Gastrocnemius medialis (tissue), 4 donors: ENCODE data around the gene TPT1. TPM values are rescaled to one million over a fixed set of nuclear protein-coding genes. Genes with fewer than 3 reads are reported as not detected.

ENCODE experiments used
- ATAC-seq, 2 donors: fragments of 150-250 bp; one replicate each; pipeline ENCODE4 v1.9.1; 2016
- DNase-seq, 2 donors: peaks; one replicate each; pipeline ENCODE4 v3.0.0-alpha.2; 2019
- H3K27ac ChIP-seq, 4 donors: fragments of 200-600 bp; sonication (generic); 1 replicate in 1 of 4; 2 replicates in 3 of 4; pipeline ENCODE4 v1.5.1; 2016 to 2018; ENCODE audit warnings: mild to moderate bottlenecking in 2 of 4, moderate library complexity in 1 of 4
- H3K27me3 ChIP-seq, 3 donors: fragments of 200-600 bp; sonication (generic) in 2 of 3; 1 replicate in 1 of 3; 2 replicates in 2 of 3; pipeline versions ENCODE4 v1.5.1 to v1.6.0; 2016 to 2019; ENCODE audit warnings: mild to moderate bottlenecking in 1 of 3, moderate library complexity in 1 of 3
- H3K36me3 ChIP-seq, 2 donors: fragments of 200-600 bp; sonication (generic) in 1 of 2; one replicate each; pipeline ENCODE4 v1.5.1; 2017 to 2018
- H3K4me1 ChIP-seq, 2 donors: fragments of 200-600 bp; sonication (generic) in 1 of 2; one replicate each; pipeline ENCODE4 v1.5.1; 2016 to 2017; ENCODE audit warnings: mild to moderate bottlenecking in 2 of 2
- H3K4me3 ChIP-seq, 4 donors: fragments of 200-600 bp; sonication (generic) in 3 of 4; 1 replicate in 1 of 4; 2 replicates in 3 of 4; pipeline ENCODE4 v1.5.1; 2016 to 2019; ENCODE audit warnings: mild to moderate bottlenecking in 2 of 4
- H3K9me3 ChIP-seq, 3 donors: fragments of 200-600 bp; sonication (generic) in 2 of 3; 1 replicate in 1 of 3; 2 replicates in 2 of 3; pipeline ENCODE4 v1.5.1; 2016 to 2019
- POLR2A ChIP-seq, 2 donors: fragments of 450-650 bp; IDR thresholded peaks; one replicate each; pipeline ENCODE4 v1.6.1; 2017; ENCODE audit warnings: antibody characterized with exemption in 2 of 2, mild to moderate bottlenecking in 2 of 2, moderate library complexity in 2 of 2
- in situ Hi-C, 4 donors: fragments of 200-750 bp; cut with MboI; loops; one replicate each; pipeline versions ENCODE4 v1.15.0 to v1.8.0; 2017; ENCODE audit warnings: low sequenced_read_pairs in 4 of 4
- intact Hi-C: fragments of 100-400 bp; cut with DNase I; formaldehyde crosslinking; loops from one replicate; pipeline ENCODE4 v1.15.1; 2023; ENCODE audit warnings: low total_unique reads
- total RNA-seq, 4 donors: library from RNA; depleted of rRNA; stranded (reverse); fragments of >200 nt; gene quantifications; one replicate each; pipeline versions ENCODE4 v1.1.0 to v1.2.3, GENCODE V29; 2016
- TF ChIP-seq, protein P1 (sequence below), 5 experiments: fragments of 450-650 bp in 3 of 5; fragments of 200-600 bp in 2 of 5; sonication (generic) in 2 of 5; IDR thresholded peaks in 4 of 5; conservative IDR thresholded peaks in 1 of 5; 1 replicate in 4 of 5; 2 replicates in 1 of 5; pipeline ENCODE4 v1.5.1; 2016 to 2019; ENCODE audit warnings: antibody characterized with exemption in 5 of 5, mild to moderate bottlenecking in 3 of 5, moderate library complexity in 3 of 5

Gene TPT1
- total RNA-seq, 4 donors from 2014 or later: 4,595 to 7,577 (median 5,951) TPM

GRCh38 chr13:45297456-45298205, 43.4 kb downstream of the TPT1 start:
- TF ChIP-seq, protein P1, sequence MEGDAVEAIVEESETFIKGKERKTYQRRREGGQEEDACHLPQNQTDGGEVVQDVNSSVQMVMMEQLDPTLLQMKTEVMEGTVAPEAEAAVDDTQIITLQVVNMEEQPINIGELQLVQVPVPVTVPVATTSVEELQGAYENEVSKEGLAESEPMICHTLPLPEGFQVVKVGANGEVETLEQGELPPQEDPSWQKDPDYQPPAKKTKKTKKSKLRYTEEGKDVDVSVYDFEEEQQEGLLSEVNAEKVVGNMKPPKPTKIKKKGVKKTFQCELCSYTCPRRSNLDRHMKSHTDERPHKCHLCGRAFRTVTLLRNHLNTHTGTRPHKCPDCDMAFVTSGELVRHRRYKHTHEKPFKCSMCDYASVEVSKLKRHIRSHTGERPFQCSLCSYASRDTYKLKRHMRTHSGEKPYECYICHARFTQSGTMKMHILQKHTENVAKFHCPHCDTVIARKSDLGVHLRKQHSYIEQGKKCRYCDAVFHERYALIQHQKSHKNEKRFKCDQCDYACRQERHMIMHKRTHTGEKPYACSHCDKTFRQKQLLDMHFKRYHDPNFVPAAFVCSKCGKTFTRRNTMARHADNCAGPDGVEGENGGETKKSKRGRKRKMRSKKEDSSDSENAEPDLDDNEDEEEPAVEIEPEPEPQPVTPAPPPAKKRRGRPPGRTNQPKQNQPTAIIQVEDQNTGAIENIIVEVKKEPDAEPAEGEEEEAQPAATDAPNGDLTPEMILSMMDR (IDR thresholded peaks at IDR 0.05 in 4 of 5, conservative IDR thresholded peaks at IDR 0.05 in 1 of 5): no peak
- TF ChIP-seq POLR2A (IDR thresholded peaks at IDR 0.05): no peak
- Histone ChIP-seq H3K9me3 (no peaks in the 10 kb centered on the region), H3K27ac (peak overlapping the region; percentile 40 to 74 (median 70)), H3K27me3 (peaks cover 0 to 6% (median 0%) of the 10 kb centered on the region in 3 donors), H3K36me3 (no peaks in the 10 kb centered on the region), H3K4me3 (no peak overlapping the region), H3K4me1 (peaks cover 28 to 32% of the 10 kb centered on the region in 2 donors)
- intact Hi-C loops (no loop called here), in situ Hi-C loops (no loop called here)
- ATAC-seq (peak; percentile 73 to 79), DNase-seq (peak in 1 of 2 donors; percentile 14)

GRCh38 chr13:45296259-45296658, 44.7 kb downstream of the TPT1 start:
- Histone ChIP-seq H3K4me3 (no peak overlapping the region), H3K36me3 (no peaks in the 10 kb centered on the region), H3K27me3 (peaks cover 0 to 4% (median 0%) of the 10 kb centered on the region in 3 donors), H3K4me1 (peaks cover 28 to 32% of the 10 kb centered on the region in 2 donors), H3K9me3 (no peaks in the 10 kb centered on the region), H3K27ac (peak overlapping the region; percentile 40 to 74 (median 70))
- TF ChIP-seq POLR2A (IDR thresholded peaks at IDR 0.05): no peak
- TF ChIP-seq, protein P1 (IDR thresholded peaks at IDR 0.05 in 4 of 5, conservative IDR thresholded peaks at IDR 0.05 in 1 of 5): no peak
- intact Hi-C loops: no loop called here
- DNase-seq (no peak), ATAC-seq (no peak)
- in situ Hi-C loops: no loop called here

DNA sequence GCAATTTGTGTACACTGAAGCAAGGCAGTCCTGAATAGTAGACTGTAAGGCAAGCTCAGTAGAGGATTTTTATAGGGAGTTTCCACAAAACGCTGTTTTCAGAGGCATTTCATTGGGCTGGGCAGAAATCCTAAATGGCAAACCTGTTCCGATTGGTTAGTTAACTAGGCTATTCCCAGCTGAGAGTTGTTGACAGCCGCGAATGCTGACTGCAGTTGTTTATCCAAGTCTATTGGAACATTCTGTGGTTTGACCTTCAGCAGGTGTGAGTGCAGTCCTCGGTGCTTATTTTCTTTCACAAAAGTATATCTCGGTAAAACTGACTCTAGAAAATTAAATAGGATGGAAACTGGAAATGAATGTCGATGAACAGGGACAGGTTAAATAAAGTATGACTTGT, 45.4 kb downstream of the TPT1 start:
- no peak for TF ChIP-seq POLR2A (IDR thresholded peaks at IDR 0.05)
- TF ChIP-seq, protein P1 (IDR thresholded peaks at IDR 0.05 in 4 of 5, conservative IDR thresholded peaks at IDR 0.05 in 1 of 5): no peak
- in situ Hi-C loops: no loop called here
- no peaks in the 10 kb centered on the region for H3K36me3 ChIP-seq
- peak; percentile 48 to 57 for DNase-seq
- peak overlapping the region; percentile 40 to 74 (median 70) for H3K27ac ChIP-seq
- no peaks in the 10 kb centered on the region for H3K27me3 ChIP-seq
- no peaks in the 10 kb centered on the region for H3K9me3 ChIP-seq
- H3K4me3 ChIP-seq: no peak overlapping the region
- peak; percentile 76 to 88 for ATAC-seq
- H3K4me1 ChIP-seq: peaks cover 28 to 32% of the 10 kb centered on the region in 2 donors
- intact Hi-C loops: no loop called here

GRCh38 chr13:45292176-45292575, 48.8 kb downstream of the TPT1 start:
- peaks cover 19 to 23% of the 10 kb centered on the region in 2 donors for H3K4me1 ChIP-seq
- TF ChIP-seq, protein P1 (IDR thresholded peaks at IDR 0.05 in 4 of 5, conservative IDR thresholded peaks at IDR 0.05 in 1 of 5): no peak
- TF ChIP-seq POLR2A (IDR thresholded peaks at IDR 0.05): no peak
- in situ Hi-C loops (no loop called here), intact Hi-C loops (no loop called here)
- H3K27ac ChIP-seq: no peak overlapping the region
- H3K36me3 ChIP-seq: no peaks in the 10 kb centered on the region
- DNase-seq: no peak
- no peaks in the 10 kb centered on the region for H3K27me3 ChIP-seq
- no peak overlapping the region for H3K4me3 ChIP-seq
- H3K9me3 ChIP-seq: no peaks in the 10 kb centered on the region
- no peak for ATAC-seq
